Cardiac septum (tissue), 1 donor: Measurements from ENCODE around the gene ADORA3. TPM values are rescaled to one million over a fixed set of nuclear protein-coding genes. Genes with fewer than 3 reads are reported as not detected.
A peak's percentile ranks its signal among the peaks of the same experiment; 100 is the strongest.
"Not testable (repeated sequence)": the region's sequence is repeated elsewhere in the genome, so short reads cannot be mapped to it uniquely, and the experiment has no call there.

Experiments
- DNase-seq: peaks from one replicate; pipeline ENCODE4 v3.0.0-alpha.2; 2020; ENCODE audit warnings: low spot score
- intact Hi-C: fragments of 100-400 bp; cut with DNase I; formaldehyde crosslinking; loops from one replicate; pipeline ENCODE4 v1.14.0; 2022
- long read RNA-seq: library from polyadenylated mRNA; unstranded; transcript quantifications from one replicate; pipeline ENCODE4 v2.0.0, GENCODE V29; 2021
- total RNA-seq: library from RNA; stranded (reverse); fragmentation: NEBNext Ultra II Directional; extraction: Animal tissue kit (Norgen Biotek cat#: 25700); gene quantifications from one replicate; pipeline ENCODE4 v1.2.1, GENCODE V29; 2021
- donor health status: DM: no; HTN: no; CAD: no.

ADORA3 gene
- total RNA-seq: 0.51 TPM
- long read RNA-seq, partial matches to known transcripts: 0 of 1 reads
- long read RNA-seq, other reads (novel, unspliced or antisense): 0 of 1 reads

- no peak for DNase-seq
These were observed at the start of gene ADORA3, which contains the start of gene TMIGD3 for GRCh38 chr1:111503585-111504060. Gene ADORA3, minus strand, starts transcription at chr1:111503633. Its CDS starts 279 bp downstream, at chr1:111503354. Gene TMIGD3, minus strand, starts transcription at chr1:111503633. Its CDS starts 279 bp downstream, at chr1:111503354.

GRCh38 chr1:111553196-111553595 is 49.8 kb upstream of the ADORA3 start:
- intact Hi-C loops: no loop called here

More at GRCh38 chr1:111503585-111504060, at the start of gene ADORA3, which contains the start of gene TMIGD3:
- intact Hi-C loops: no loop called here

GRCh38 chr1:111552587-111552986 is 49.2 kb upstream of the ADORA3 start:
- intact Hi-C loops: no loop called here
- no peak for DNase-seq

More at GRCh38 chr1:111553196-111553595, 49.8 kb upstream of the ADORA3 start:
- DNase-seq: no peak

GRCh38 chr1:111551623-111552411 is 48.4 kb upstream of the ADORA3 start:
- DNase-seq: no peak
- intact Hi-C loops: no loop called here

GRCh38 chr1:111547786-111548185 is 44.4 kb upstream of the ADORA3 start:
- intact Hi-C loops, DNase-seq: not testable (repeated sequence)

GRCh38 chr1:111542187-111542586 is 38.8 kb upstream of the ADORA3 start:
- DNase-seq: no peak
- intact Hi-C loops: no loop called here

- DNase-seq: no peak
- intact Hi-C loops: no loop called here
These were observed 38.3 kb upstream of the ADORA3 start for GRCh38 chr1:111541721-111542120.

GRCh38 chr1:111540928-111541327 is 37.5 kb upstream of the ADORA3 start:
- DNase-seq: no peak
- intact Hi-C loops: no loop called here

GRCh38 chr1:111538343-111539025 is 35.1 kb upstream of the ADORA3 start:
- no peak for DNase-seq
- intact Hi-C loops: no loop called here

- DNase-seq: no peak
- intact Hi-C loops: no loop called here
These were observed 32.1 kb upstream of the ADORA3 start for GRCh38 chr1:111535256-111536191.

GRCh38 chr1:111520053-111520452 is 16.6 kb upstream of the ADORA3 start:
- no peak for DNase-seq
- intact Hi-C loops: no loop called here

GRCh38 chr1:111517469-111518225 is 14.2 kb upstream of the ADORA3 start:
- intact Hi-C loops: loop anchor here (10.0 kb wide), 1 partner anchor 107 kb away; no protein-coding TSS in a partner anchor

GRCh38 chr1:111516005-111516535 is 12.6 kb upstream of the ADORA3 start:
- intact Hi-C loops: loop anchor here (10.0 kb wide), 1 partner anchor 109 kb away; no protein-coding TSS in a partner anchor
- peak; percentile 81 for DNase-seq

More at GRCh38 chr1:111517469-111518225, 14.2 kb upstream of the ADORA3 start:
- no peak for DNase-seq

- DNase-seq: peak; percentile 90
- intact Hi-C loops: loop anchor here (10.0 kb wide), 1 partner anchor 109 kb away; no protein-coding TSS in a partner anchor
These were observed 12.0 kb upstream of the ADORA3 start for GRCh38 chr1:111515291-111516004.

GRCh38 chr1:111513410-111514020 is 10.1 kb upstream of the ADORA3 start:
- no peak for DNase-seq
- intact Hi-C loops: loop anchor here (10.0 kb wide), 1 partner anchor 111 kb away; no protein-coding TSS in a partner anchor

GRCh38 chr1:111512931-111513330 is 9.5 kb upstream of the ADORA3 start:
- no peak for DNase-seq
- intact Hi-C loops: loop anchor here (10.0 kb wide), 1 partner anchor 112 kb away; no protein-coding TSS in a partner anchor
